HG03196 (cell line): ENCODE data around the gene TCHH.
"Not testable (repeated sequence)": the region's sequence is repeated elsewhere in the genome, so short reads cannot be mapped to it uniquely, and the experiment has no call there.

ENCODE experiments used
- ATAC-seq: cut with Tn5 transposase; IDR thresholded peaks from one replicate; pipeline ENCODE4 v1.9.1; 2021; ENCODE audit not compliant: unreplicated experiment

The TCHH gene

DNA sequence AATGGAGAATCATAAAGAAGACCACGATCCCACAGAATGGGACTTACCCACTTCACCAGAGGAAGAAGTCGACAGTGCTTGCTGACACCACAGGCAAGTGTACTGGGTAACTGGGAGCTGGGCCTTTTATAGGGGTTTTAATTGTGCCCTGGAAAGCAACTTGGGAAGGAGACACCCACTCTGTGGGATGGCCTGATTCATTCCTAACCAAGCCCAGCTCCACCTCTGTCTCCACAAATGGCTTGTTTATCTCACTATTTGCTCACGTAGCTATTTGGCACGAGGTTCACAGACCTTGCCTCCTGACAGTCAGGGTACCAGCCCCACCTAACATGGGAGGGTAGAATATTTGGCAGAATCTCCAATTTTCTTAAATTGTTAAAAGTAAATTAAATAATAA is at the start of gene TCHH:
Gene TCHH, minus strand, starts transcription at position 101 of the 400 bp plus-strand sequence. CDS start 1,364 bp downstream, outside the sequence.
- ATAC-seq = no peak

- ATAC-seq = no peak
Observed at GRCh38 chr1:152164517-152165136, 49.4 kb upstream of the TCHH start.

GRCh38 chr1:152162792-152163463 is 47.7 kb upstream of the TCHH start:
- no peak for ATAC-seq

- ATAC-seq = no peak
Observed at GRCh38 chr1:152160576-152160975, 45.3 kb upstream of the TCHH start.

- ATAC-seq = no peak
Observed at GRCh38 chr1:152159144-152159543, 43.9 kb upstream of the TCHH start, which contains the start of gene RPTN. Gene RPTN (minus strand): TSS chr1:152159228. CDS start chr1:152157889, 1,339 bp downstream.

DNA sequence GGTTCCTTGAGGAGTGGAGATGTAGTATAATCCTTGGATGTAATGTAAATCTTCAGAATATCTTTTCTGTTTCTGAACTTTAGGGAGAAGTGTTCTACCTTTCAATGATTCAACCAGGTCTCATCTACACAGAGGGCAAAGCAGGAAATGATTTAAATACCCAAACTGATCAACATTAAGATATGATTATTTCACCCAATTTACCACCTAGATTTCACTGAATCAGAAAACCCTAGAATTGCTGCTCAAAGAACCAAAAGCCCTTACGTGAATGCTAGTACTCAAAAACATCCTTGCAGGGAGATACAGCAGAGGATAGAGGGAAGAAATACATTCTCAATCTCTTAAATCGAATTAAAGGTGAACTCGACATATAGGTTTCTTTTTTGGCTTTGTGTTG is 38.8 kb upstream of the TCHH start:
- ATAC-seq = no peak

GRCh38 chr1:152151646-152152045 is 36.4 kb upstream of the TCHH start:
- ATAC-seq = no peak

- no peak for ATAC-seq
Observed at GRCh38 chr1:152148981-152149380, 33.7 kb upstream of the TCHH start.

DNA sequence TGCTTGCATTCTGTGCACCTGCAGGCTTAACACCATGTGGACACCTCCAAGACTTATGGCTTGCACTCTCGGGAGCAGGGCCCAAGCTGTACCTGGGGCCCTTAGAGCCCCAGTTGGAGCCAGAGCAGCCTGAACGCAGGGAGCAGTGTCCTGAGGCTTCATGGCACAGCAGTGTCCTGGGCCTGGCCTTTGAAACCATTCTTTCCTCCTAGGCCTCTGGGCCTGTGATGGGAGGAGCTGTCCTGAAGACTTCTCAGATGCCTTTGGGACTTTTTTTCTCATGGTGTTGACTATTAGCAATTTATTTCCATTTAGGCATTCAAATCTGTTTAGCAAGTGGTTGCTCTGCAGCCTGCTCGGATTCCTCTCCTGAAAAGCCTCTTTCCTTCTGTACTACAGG is 32.8 kb upstream of the TCHH start:
- ATAC-seq = no peak

DNA sequence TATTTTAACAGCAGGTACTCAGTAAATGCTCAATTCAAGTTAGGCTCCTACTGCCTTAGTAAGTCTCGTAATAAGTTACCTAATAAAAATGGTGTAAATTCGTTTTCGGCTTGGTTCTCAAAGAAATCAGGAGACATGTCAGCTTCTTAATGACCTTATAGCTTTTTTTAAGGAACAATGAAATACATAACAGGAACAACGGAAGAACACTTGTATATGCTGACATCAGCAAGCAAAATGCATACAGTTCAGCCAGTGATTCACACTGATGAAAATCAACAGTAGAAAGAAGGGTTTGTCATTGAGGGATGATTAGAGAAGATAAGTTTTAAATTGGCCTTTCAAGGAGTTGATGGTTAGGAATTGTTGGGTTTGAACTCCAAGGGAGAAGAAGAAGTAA is 30.5 kb upstream of the TCHH start:
- ATAC-seq = no peak

- ATAC-seq = not testable (repeated sequence)
Observed at GRCh38 chr1:152144674-152145183, 29.5 kb upstream of the TCHH start.

DNA sequence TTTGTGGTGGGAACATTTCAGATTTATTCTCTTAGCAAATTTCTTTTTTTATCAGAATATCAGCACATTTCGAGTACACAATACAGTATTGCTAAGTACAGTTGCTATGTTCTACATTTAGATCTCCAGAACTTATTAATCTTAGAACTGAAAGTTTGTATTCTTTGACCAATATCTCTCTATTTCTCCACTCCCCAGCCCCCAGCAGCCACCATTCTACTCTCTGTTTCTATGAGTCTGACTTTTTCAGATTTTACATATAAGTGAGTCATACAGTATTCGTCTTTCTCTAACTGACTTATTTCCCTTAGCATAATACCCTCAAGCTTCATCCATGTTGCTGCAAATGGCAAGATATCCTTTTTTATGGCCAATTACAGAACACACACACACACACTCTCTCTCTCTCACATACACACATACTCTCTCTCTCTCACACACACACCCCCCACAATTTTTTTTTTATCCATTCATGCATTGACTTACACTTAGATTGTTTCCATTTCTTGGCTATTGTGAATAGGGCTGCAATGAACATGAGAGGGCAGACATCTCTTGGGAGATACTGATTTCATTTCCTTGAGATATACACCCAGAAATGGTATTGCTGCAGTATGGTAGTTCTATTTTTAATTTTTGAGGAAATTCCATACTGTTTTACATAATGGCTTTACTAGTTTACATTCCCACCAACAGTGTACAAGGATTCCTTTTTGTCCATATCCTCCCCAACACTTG is 28.1 kb upstream of the TCHH start:
- no peak for ATAC-seq

- ATAC-seq = no peak
Observed at GRCh38 chr1:152141971-152142584, 26.8 kb upstream of the TCHH start.

DNA sequence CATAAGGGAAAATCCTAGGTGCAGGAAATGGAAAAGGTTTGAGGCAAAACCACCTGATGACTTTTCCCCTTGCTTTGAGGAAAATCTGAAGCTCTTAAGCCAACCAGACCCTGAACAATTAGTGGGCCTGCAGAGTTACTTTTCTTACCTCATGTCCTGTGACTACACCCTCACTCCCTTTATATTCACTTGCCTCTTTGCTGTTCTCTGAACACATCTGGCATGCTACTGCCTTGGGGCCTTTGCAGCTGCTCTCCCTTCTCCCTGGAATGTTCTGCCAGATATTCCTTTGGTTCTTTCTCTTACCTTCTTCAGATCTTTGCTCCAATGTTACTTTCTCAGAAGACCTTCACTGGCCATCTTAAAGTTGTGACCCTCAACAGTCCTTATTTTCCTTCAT is 22.0 kb upstream of the TCHH start:
- ATAC-seq = no peak

GRCh38 chr1:152130186-152130585 is 14.9 kb upstream of the TCHH start:
- ATAC-seq = no peak

- no peak for ATAC-seq
Observed at GRCh38 chr1:152127673-152128072, 12.4 kb upstream of the TCHH start.

DNA sequence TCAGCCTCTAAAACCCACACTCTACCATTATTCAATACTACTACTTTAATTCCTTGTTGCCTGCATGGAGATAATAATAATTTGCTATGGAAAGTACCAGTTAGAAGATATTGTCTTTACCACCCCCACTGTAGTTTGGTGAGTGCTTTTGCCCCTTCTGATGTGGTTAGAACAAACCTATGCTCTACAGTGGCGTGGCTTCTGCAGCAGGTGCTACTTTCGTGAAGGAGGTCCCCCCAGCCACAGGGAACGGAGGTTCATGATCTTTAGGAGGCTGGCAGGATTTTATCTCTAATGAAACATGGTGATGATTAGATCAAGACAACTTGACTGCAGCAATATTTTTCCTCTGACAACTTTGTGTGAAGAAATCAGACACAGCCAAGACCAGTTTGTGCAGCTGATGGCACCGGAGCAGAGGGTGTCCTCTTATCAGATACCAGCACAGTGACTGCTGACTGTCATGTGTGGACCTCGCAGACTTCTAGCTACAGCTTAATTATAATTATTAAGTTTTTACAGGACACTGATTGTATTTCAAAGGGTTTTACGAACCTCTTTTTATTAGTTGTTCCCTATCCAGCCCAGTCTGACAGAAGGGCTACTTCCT is 10.7 kb upstream of the TCHH start:
- ATAC-seq = no peak

DNA sequence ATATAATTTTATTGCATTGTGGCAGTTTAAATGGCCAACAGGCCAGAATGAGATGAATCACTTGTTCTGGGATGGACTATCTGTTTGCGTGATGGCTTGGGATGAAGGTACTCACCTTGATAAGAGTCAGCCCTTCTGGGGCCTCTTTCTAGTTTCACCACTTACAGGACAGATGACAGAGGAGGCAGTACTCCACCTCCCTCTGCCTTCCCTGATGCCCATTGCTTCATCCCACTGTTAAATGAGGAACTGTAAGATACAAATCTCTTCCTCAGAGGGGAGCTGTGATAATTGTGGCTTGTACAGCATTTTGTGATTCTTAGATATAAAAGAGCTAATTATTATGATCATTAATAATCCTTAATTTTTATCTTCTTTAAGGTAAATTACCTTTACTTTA is 3.7 kb upstream of the TCHH start:
- no peak for ATAC-seq

GRCh38 chr1:152112885-152113432 is 2.3 kb downstream of the TCHH start:
- ATAC-seq = no peak

- ATAC-seq = no peak
Observed at GRCh38 chr1:152112101-152112884, 3.0 kb downstream of the TCHH start.
